ENCODE data around the gene SH3BP4. TPM values are rescaled to one million over a fixed set of nuclear protein-coding genes. Genes with fewer than 3 reads are reported as not detected.

Gene SH3BP4
- total RNA-seq, 1 donor from 2014 or later: 45.7 TPM

GRCh38 chr2:234966340-234966739 lies 14.5 kb downstream of the SH3BP4 start:
- no peak overlapping the region for H3K4me3 Mint-ChIP-seq (ENCODE audit: low read depth)
- peaks cover 9% of the 10 kb centered on the region for H3K36me3 Mint-ChIP-seq (ENCODE audit: insufficient read depth)
- TF ChIP-seq, protein P1, sequence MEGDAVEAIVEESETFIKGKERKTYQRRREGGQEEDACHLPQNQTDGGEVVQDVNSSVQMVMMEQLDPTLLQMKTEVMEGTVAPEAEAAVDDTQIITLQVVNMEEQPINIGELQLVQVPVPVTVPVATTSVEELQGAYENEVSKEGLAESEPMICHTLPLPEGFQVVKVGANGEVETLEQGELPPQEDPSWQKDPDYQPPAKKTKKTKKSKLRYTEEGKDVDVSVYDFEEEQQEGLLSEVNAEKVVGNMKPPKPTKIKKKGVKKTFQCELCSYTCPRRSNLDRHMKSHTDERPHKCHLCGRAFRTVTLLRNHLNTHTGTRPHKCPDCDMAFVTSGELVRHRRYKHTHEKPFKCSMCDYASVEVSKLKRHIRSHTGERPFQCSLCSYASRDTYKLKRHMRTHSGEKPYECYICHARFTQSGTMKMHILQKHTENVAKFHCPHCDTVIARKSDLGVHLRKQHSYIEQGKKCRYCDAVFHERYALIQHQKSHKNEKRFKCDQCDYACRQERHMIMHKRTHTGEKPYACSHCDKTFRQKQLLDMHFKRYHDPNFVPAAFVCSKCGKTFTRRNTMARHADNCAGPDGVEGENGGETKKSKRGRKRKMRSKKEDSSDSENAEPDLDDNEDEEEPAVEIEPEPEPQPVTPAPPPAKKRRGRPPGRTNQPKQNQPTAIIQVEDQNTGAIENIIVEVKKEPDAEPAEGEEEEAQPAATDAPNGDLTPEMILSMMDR (IDR thresholded peaks at IDR 0.05; ENCODE audit: unreplicated experiment): no peak
- peaks cover 17% of the 10 kb centered on the region for H3K4me1 Mint-ChIP-seq (ENCODE audit: low read depth)
- H3K9me3 Mint-ChIP-seq (ENCODE audit: low read depth): no peaks in the 10 kb centered on the region
- H3K27ac Mint-ChIP-seq: no peak overlapping the region
- no peak for DNase-seq (ENCODE audit: low spot score, unreplicated experiment)
- no peaks in the 10 kb centered on the region for H3K27me3 Mint-ChIP-seq

DNA sequence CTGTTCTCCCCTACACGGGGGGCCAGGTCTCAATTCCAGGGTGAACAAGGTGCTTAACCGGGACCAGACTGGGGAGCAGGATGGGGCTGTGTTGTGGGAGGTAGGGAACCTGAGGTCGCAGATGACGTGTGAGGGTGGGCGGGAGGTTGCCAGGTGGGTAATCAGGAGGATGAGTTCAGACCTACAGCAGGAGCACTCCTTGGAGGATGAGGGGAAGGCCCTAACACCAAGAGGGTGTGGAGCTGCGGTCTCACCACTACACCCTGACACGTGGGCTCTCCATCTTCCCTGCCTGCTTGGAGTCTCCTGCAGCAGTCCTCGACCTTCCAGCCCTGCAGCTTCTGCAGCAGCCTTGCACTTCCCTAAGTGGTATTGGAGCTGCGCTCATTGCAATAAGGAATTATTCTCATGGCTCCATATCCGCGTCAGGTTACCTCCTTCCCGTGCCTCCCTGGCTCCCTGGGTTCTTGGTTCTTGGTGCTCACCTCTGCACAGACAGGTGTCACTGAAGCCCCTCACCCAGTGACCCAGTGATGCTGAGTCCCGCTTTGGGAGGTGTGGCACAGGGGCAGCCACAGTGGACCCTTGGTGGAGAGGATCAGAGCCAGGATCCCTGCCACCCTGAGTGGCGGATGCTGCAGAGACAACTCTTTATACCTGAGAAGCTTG lies 15.5 kb downstream of the SH3BP4 start:
- no peak for DNase-seq (ENCODE audit: low spot score, unreplicated experiment)
- peaks cover 14% of the 10 kb centered on the region for H3K4me1 Mint-ChIP-seq (ENCODE audit: low read depth)
- no peak overlapping the region for H3K4me3 Mint-ChIP-seq (ENCODE audit: low read depth)
- no peak overlapping the region for H3K27ac Mint-ChIP-seq
- H3K27me3 Mint-ChIP-seq: no peaks in the 10 kb centered on the region
- peaks cover 9% of the 10 kb centered on the region for H3K36me3 Mint-ChIP-seq (ENCODE audit: insufficient read depth)
- no peaks in the 10 kb centered on the region for H3K9me3 Mint-ChIP-seq (ENCODE audit: low read depth)
- TF ChIP-seq, protein P1 (IDR thresholded peaks at IDR 0.05; ENCODE audit: unreplicated experiment): no peak

DNA sequence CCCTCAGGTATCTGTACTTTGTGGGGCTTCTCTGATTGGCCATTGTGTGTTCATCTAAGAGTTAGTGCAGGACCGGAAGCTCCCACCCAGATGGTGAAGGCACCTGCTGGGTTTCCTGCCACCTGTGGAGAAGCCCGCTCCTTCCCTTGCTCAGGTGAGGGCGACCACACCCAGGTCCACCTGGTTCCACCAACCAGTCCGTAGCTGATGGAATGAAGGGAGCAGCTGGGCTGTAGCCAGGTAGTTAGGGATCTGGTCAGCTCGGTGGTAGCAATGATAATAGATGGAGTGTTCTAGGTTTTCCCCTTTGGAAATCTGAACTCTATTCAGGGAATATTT lies 16.0 kb downstream of the SH3BP4 start:
- TF ChIP-seq, protein P1 (IDR thresholded peaks at IDR 0.05; ENCODE audit: unreplicated experiment): no peak
- DNase-seq (ENCODE audit: low spot score, unreplicated experiment): no peak
- Mint-ChIP-seq H3K36me3 (ENCODE audit: insufficient read depth) (peaks cover 9% of the 10 kb centered on the region), H3K4me1 (ENCODE audit: low read depth) (peaks cover 16% of the 10 kb centered on the region), H3K9me3 (ENCODE audit: low read depth) (no peaks in the 10 kb centered on the region), H3K27me3 (no peaks in the 10 kb centered on the region), H3K4me3 (ENCODE audit: low read depth) (no peak overlapping the region), H3K27ac (no peak overlapping the region)

GRCh38 chr2:234968631-234969305 lies 17.0 kb downstream of the SH3BP4 start:
- TF ChIP-seq, protein P1 (IDR thresholded peaks at IDR 0.05; ENCODE audit: unreplicated experiment): no peak
- peaks cover 9% of the 10 kb centered on the region for H3K36me3 Mint-ChIP-seq (ENCODE audit: insufficient read depth)
- H3K27me3 Mint-ChIP-seq: no peaks in the 10 kb centered on the region
- DNase-seq (ENCODE audit: low spot score, unreplicated experiment): no peak
- peaks cover 15% of the 10 kb centered on the region for H3K4me1 Mint-ChIP-seq (ENCODE audit: low read depth)
- H3K4me3 Mint-ChIP-seq (ENCODE audit: low read depth): no peak overlapping the region
- peak overlapping the region; percentile 7 for H3K27ac Mint-ChIP-seq
- no peaks in the 10 kb centered on the region for H3K9me3 Mint-ChIP-seq (ENCODE audit: low read depth)

DNA sequence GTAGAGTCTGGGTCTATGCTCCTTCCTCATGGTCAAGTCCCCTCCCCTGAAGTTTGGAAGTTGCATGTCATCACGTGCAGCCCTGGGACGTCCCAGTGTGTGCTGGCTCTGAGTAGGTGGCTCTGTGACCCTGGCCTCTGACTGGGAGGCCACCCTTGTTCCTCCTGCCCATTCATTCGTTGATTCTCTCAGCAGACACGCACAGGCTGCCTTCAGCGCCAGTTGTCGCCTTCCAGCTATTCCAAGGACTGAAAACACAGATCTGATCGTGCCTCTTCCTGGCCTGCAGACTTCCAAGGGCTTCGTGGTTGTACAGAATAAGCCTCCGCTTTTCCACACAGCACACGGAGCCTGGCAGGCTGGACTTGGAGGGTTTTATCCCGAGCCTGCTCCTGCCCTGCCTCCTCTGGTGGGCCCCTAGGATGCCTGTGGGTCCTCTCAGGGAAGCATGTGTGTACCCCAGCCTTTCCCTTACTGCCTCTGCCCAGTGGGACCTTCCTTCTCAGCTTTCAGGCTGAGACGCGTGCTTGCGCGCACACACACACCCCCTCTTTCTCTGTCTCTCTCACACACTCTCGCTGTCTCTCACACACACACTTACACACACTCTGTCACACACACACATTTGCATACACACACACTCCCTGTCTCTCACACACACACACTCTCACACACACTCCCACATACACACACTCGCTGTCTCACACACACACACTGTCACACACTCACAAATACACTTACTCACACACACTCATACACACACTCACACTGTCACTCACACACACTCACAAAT lies 17.7 kb downstream of the SH3BP4 start:
- H3K27ac Mint-ChIP-seq: peak overlapping the region; percentile 18
- no peaks in the 10 kb centered on the region for H3K27me3 Mint-ChIP-seq
- no peak overlapping the region for H3K4me3 Mint-ChIP-seq (ENCODE audit: low read depth)
- H3K4me1 Mint-ChIP-seq (ENCODE audit: low read depth): peaks cover 13% of the 10 kb centered on the region
- TF ChIP-seq, protein P1 (IDR thresholded peaks at IDR 0.05; ENCODE audit: unreplicated experiment): no peak
- H3K36me3 Mint-ChIP-seq (ENCODE audit: insufficient read depth): peaks cover 9% of the 10 kb centered on the region
- DNase-seq (ENCODE audit: low spot score, unreplicated experiment): no peak
- no peaks in the 10 kb centered on the region for H3K9me3 Mint-ChIP-seq (ENCODE audit: low read depth)

Data from progenitor cell of endocrine pancreas (in vitro differentiated cells).